ENCODE measurements around the gene KLHL20.
"Not testable (repeated sequence)": the region's sequence is repeated elsewhere in the genome, so short reads cannot be mapped to it uniquely, and the experiment has no call there.

Gene KLHL20

GRCh38 chr1:173775578-173776226 is 60.9 kb downstream of the KLHL20 start:
- no peak overlapping the region for H3K27ac Mint-ChIP-seq
- ATAC-seq: no peak

GRCh38 chr1:173779936-173780335 is 65.2 kb downstream of the KLHL20 start:
- H3K9me3 Mint-ChIP-seq: no peaks in the 10 kb centered on the region
- H3K27me3 Mint-ChIP-seq: no peaks in the 10 kb centered on the region
- no peaks in the 10 kb centered on the region for H3K4me1 Mint-ChIP-seq
- no peak for ATAC-seq
- no peak overlapping the region for H3K27ac Mint-ChIP-seq
- H3K4me3 Mint-ChIP-seq: no peak overlapping the region
- peaks cover 69% of the 10 kb centered on the region for H3K36me3 Mint-ChIP-seq

More at GRCh38 chr1:173775578-173776226, 60.9 kb downstream of the KLHL20 start:
- Mint-ChIP-seq H3K9me3 (no peaks in the 10 kb centered on the region), H3K27me3 (no peaks in the 10 kb centered on the region), H3K4me1 (no peaks in the 10 kb centered on the region), H3K36me3 (peaks cover 59% of the 10 kb centered on the region), H3K4me3 (no peak overlapping the region)

- peaks cover 48% of the 10 kb centered on the region for H3K36me3 Mint-ChIP-seq
- no peaks in the 10 kb centered on the region for H3K27me3 Mint-ChIP-seq
- ATAC-seq: no peak
- no peak overlapping the region for H3K4me3 Mint-ChIP-seq
- H3K27ac Mint-ChIP-seq: no peak overlapping the region
- no peaks in the 10 kb centered on the region for H3K9me3 Mint-ChIP-seq
- no peaks in the 10 kb centered on the region for H3K4me1 Mint-ChIP-seq
These were observed 70.2 kb downstream of the KLHL20 start for GRCh38 chr1:173784997-173785396.

- H3K4me3 Mint-ChIP-seq: no peak overlapping the region
- peaks cover 21% of the 10 kb centered on the region for H3K36me3 Mint-ChIP-seq
- no peaks in the 10 kb centered on the region for H3K9me3 Mint-ChIP-seq
- H3K27me3 Mint-ChIP-seq: no peaks in the 10 kb centered on the region
- H3K27ac Mint-ChIP-seq: no peak overlapping the region
- H3K4me1 Mint-ChIP-seq: no peaks in the 10 kb centered on the region
- ATAC-seq: no peak
These were observed 75.1 kb downstream of the KLHL20 start for GRCh38 chr1:173789841-173790240.

- Mint-ChIP-seq H3K4me3 (no peak overlapping the region), H3K27ac (no peak overlapping the region), H3K9me3 (no peaks in the 10 kb centered on the region), H3K4me1 (no peaks in the 10 kb centered on the region), H3K36me3 (peaks cover 27% of the 10 kb centered on the region), H3K27me3 (no peaks in the 10 kb centered on the region)
- ATAC-seq: no peak
These were observed 83.3 kb downstream of the KLHL20 start for GRCh38 chr1:173798078-173798477.

- H3K4me1 Mint-ChIP-seq, H3K27ac Mint-ChIP-seq, H3K9me3 Mint-ChIP-seq, H3K4me3 Mint-ChIP-seq, H3K27me3 Mint-ChIP-seq, ATAC-seq: not testable (repeated sequence)
- H3K36me3 Mint-ChIP-seq: peaks cover 38% of the 10 kb centered on the region
These were observed 85.2 kb downstream of the KLHL20 start for GRCh38 chr1:173799995-173800394.

GRCh38 chr1:173802961-173803360 is 88.2 kb downstream of the KLHL20 start:
- ATAC-seq: no peak
- no peak overlapping the region for H3K27ac Mint-ChIP-seq
- H3K4me3 Mint-ChIP-seq: no peak overlapping the region
- H3K4me1 Mint-ChIP-seq: no peaks in the 10 kb centered on the region
- H3K9me3 Mint-ChIP-seq: no peaks in the 10 kb centered on the region
- H3K27me3 Mint-ChIP-seq: no peaks in the 10 kb centered on the region
- peaks cover 46% of the 10 kb centered on the region for H3K36me3 Mint-ChIP-seq

GRCh38 chr1:173813654-173814053 is 98.9 kb downstream of the KLHL20 start:
- not testable (repeated sequence) for H3K9me3 Mint-ChIP-seq, ATAC-seq, H3K27me3 Mint-ChIP-seq, H3K4me3 Mint-ChIP-seq, H3K27ac Mint-ChIP-seq
- Mint-ChIP-seq H3K36me3 (peaks cover 65% of the 10 kb centered on the region), H3K4me1 (peaks cover 34% of the 10 kb centered on the region)

GRCh38 chr1:173818459-173818858 is 103.7 kb downstream of the KLHL20 start:
- Mint-ChIP-seq H3K4me3 (no peak overlapping the region), H3K36me3 (peaks cover 58% of the 10 kb centered on the region), H3K27ac (no peak overlapping the region), H3K4me1 (peaks cover 50% of the 10 kb centered on the region), H3K9me3 (peaks cover 5% of the 10 kb centered on the region), H3K27me3 (no peaks in the 10 kb centered on the region)
- no peak for ATAC-seq

GRCh38 chr1:173821680-173822079 is 106.9 kb downstream of the KLHL20 start:
- peaks cover 42% of the 10 kb centered on the region for H3K4me1 Mint-ChIP-seq
- no peak for ATAC-seq
- peak overlapping the region; percentile 13 for H3K27ac Mint-ChIP-seq
- H3K36me3 Mint-ChIP-seq: peaks cover 30% of the 10 kb centered on the region
- H3K27me3 Mint-ChIP-seq: no peaks in the 10 kb centered on the region
- H3K9me3 Mint-ChIP-seq: no peaks in the 10 kb centered on the region
- H3K4me3 Mint-ChIP-seq: no peak overlapping the region

GRCh38 chr1:173823781-173824314 is 109.1 kb downstream of the KLHL20 start:
- Mint-ChIP-seq H3K27ac (peak overlapping the region; percentile 97), H3K4me3 (peak overlapping the region; percentile 96), H3K27me3 (no peaks in the 10 kb centered on the region), H3K36me3 (peaks cover 25% of the 10 kb centered on the region), H3K4me1 (peaks cover 42% of the 10 kb centered on the region), H3K9me3 (no peaks in the 10 kb centered on the region)
- peak; percentile 49 for ATAC-seq

- Mint-ChIP-seq H3K27me3 (no peaks in the 10 kb centered on the region), H3K36me3 (peaks cover 28% of the 10 kb centered on the region), H3K4me1 (peaks cover 42% of the 10 kb centered on the region), H3K27ac (peak within 1 kb of the TSS; percentile 97), H3K4me3 (peak within 1 kb of the TSS; percentile 96), H3K9me3 (no peaks in the 10 kb centered on the region)
- ATAC-seq: peak; percentile 97
These were observed 109.7 kb downstream of the KLHL20 start, which contains the start of the genes CENPL and DARS2 for GRCh38 chr1:173824315-173825081. Gene CENPL (minus strand): TSS chr1:173824883. CDS start chr1:173811299, 13,584 bp downstream. Gene DARS2 (plus strand): TSS chr1:173824673. CDS start chr1:173825230, 557 bp downstream.

GRCh38 chr1:173827611-173828010 is 112.8 kb downstream of the KLHL20 start:
- Mint-ChIP-seq H3K4me3 (no peak overlapping the region), H3K4me1 (peaks cover 26% of the 10 kb centered on the region), H3K27ac (no peak overlapping the region), H3K27me3 (no peaks in the 10 kb centered on the region), H3K9me3 (no peaks in the 10 kb centered on the region), H3K36me3 (peaks cover 23% of the 10 kb centered on the region)
- no peak for ATAC-seq

GRCh38 chr1:173832748-173833147 is 118.0 kb downstream of the KLHL20 start:
- Mint-ChIP-seq H3K9me3 (no peaks in the 10 kb centered on the region), H3K4me3 (no peak overlapping the region), H3K27ac (no peak overlapping the region), H3K4me1 (no peaks in the 10 kb centered on the region), H3K27me3 (no peaks in the 10 kb centered on the region), H3K36me3 (peaks cover 32% of the 10 kb centered on the region)
- no peak for ATAC-seq
